Left lung (tissue), 10 donors: ENCODE measurements around the gene ZNF738. TPM values are rescaled to one million over a fixed set of nuclear protein-coding genes. Genes with fewer than 3 reads are reported as not detected.

Experiments used
- ATAC-seq: fragments of 200-7000 bp; cut with Tn5 transposase; one replicate; pipeline ENCODE4 v1.9.1; 2020; ENCODE audit warnings: moderate library complexity
- DNase-seq, 4 donors: peaks; one replicate each; pipeline ENCODE4 v3.0.0-alpha.2; 2013 to 2020
- H3K27ac ChIP-seq, 2 donors: fragments of 200-600 bp; sonication (generic) in 1 of 2; one replicate each; pipeline versions ENCODE4 v1.5.0 to v1.8.0; 2020 to 2021
- H3K27me3 ChIP-seq, 2 donors: fragments of 200-600 bp; sonication (generic) in 1 of 2; one replicate each; pipeline versions ENCODE4 v1.5.0 to v1.8.0; 2020 to 2021
- H3K36me3 ChIP-seq, 2 donors: fragments of 200-600 bp; sonication (generic) in 1 of 2; one replicate each; pipeline versions ENCODE4 v1.5.0 to v1.8.0; 2020 to 2021
- H3K4me1 ChIP-seq, 2 donors: fragments of 200-600 bp; one replicate each; pipeline ENCODE4 v1.8.0; 2021
- H3K4me3 ChIP-seq, 2 donors: fragments of 200-600 bp; sonication (generic) in 1 of 2; one replicate each; pipeline versions ENCODE4 v1.5.0 to v1.8.0; 2020 to 2021; ENCODE audit warnings: mild to moderate bottlenecking in 1 of 2
- H3K9me3 ChIP-seq, 2 donors: fragments of 200-600 bp; sonication (generic) in 1 of 2; one replicate each; pipeline versions ENCODE4 v1.5.0 to v1.8.0; 2020 to 2021
- CTCF ChIP-seq, 2 donors: fragments of 200-600 bp; sonication (generic) in 1 of 2; IDR thresholded peaks; one replicate each; pipeline versions ENCODE4 v1.5.0 to v1.8.0; 2021; ENCODE audit warnings: antibody characterized with exemption in 2 of 2
- intact Hi-C, 2 donors: fragments of 100-400 bp; cut with DNase I; formaldehyde crosslinking; loops; one replicate each; pipeline versions ENCODE4 v1.11.2 to v1.14.2; 2022
- polyA plus RNA-seq, 6 donors: library from polyadenylated mRNA; unstranded; fragments of 120-200 nt; gene quantifications; one replicate each; pipeline ENCODE4 v1.2.1, GENCODE V29; 2013; ENCODE audit not compliant: insufficient read length in 6 of 6
- total RNA-seq, 2 donors: library from RNA; stranded (reverse); fragmentation: NEBNext Ultra II Directional; extraction: Animal tissue kit (Norgen Biotek cat#: 25700); gene quantifications; one replicate each; pipeline ENCODE4 v1.2.1, GENCODE V29; 2021
- donor health status: DM: no; HTN: yes; CAD: no.
- donor health status: DM: no; HTN: no; CAD: no.

Gene ZNF738
- total and polyA plus RNA-seq, 8 donors: 7.2 to 46.2 (median 36.6) TPM

GRCh38 chr19:21321996-21322395 lies 36.8 kb upstream of the ZNF738 start:
- H3K27me3 ChIP-seq: no peaks in the 10 kb centered on the region
- TF ChIP-seq CTCF (IDR thresholded peaks at IDR 0.05): no peak
- peaks cover 0 to 9% of the 10 kb centered on the region in 2 donors for H3K4me1 ChIP-seq
- intact Hi-C loops: no loop called here
- H3K4me3 ChIP-seq: no peak overlapping the region
- peaks cover 0 to 9% of the 10 kb centered on the region in 2 donors for H3K9me3 ChIP-seq
- no peak overlapping the region for H3K27ac ChIP-seq
- ATAC-seq (no peak), DNase-seq (no peak)
- peaks cover 0 to 23% of the 10 kb centered on the region in 2 donors for H3K36me3 ChIP-seq

- no peak overlapping the region for H3K27ac ChIP-seq
- H3K27me3 ChIP-seq: no peaks in the 10 kb centered on the region
- no peak overlapping the region for H3K4me3 ChIP-seq
- H3K36me3 ChIP-seq: peaks cover 0 to 26% of the 10 kb centered on the region in 2 donors
- H3K9me3 ChIP-seq: peaks cover 0 to 9% of the 10 kb centered on the region in 2 donors
- peaks cover 0 to 14% of the 10 kb centered on the region in 2 donors for H3K4me1 ChIP-seq
- no peak for TF ChIP-seq CTCF (IDR thresholded peaks at IDR 0.05)
- peak; percentile 15 for ATAC-seq
- DNase-seq: no peak
- intact Hi-C loops: no loop called here
Measured at GRCh38 chr19:21322528-21322927, 36.3 kb upstream of the ZNF738 start.

GRCh38 chr19:21323000-21323399 lies 35.8 kb upstream of the ZNF738 start:
- peak overlapping the region in 1 of 2 donors; percentile 7 for H3K27ac ChIP-seq
- H3K4me3 ChIP-seq: no peak overlapping the region
- DNase-seq (no peak), ATAC-seq (no peak)
- no peak for TF ChIP-seq CTCF (IDR thresholded peaks at IDR 0.05)
- peaks cover 0 to 9% of the 10 kb centered on the region in 2 donors for H3K9me3 ChIP-seq
- H3K36me3 ChIP-seq: peaks cover 0 to 26% of the 10 kb centered on the region in 2 donors
- peaks cover 4 to 19% of the 10 kb centered on the region in 2 donors for H3K4me1 ChIP-seq
- intact Hi-C loops: no loop called here
- no peaks in the 10 kb centered on the region for H3K27me3 ChIP-seq

- Histone ChIP-seq H3K9me3 (peaks cover 0 to 9% of the 10 kb centered on the region in 2 donors), H3K4me1 (peaks cover 10 to 31% of the 10 kb centered on the region in 2 donors), H3K36me3 (peaks cover 0 to 16% of the 10 kb centered on the region in 2 donors), H3K4me3 (no peak overlapping the region), H3K27me3 (no peaks in the 10 kb centered on the region), H3K27ac (no peak overlapping the region)
- no peak for TF ChIP-seq CTCF (IDR thresholded peaks at IDR 0.05)
- intact Hi-C loops: no loop called here
- no peak for ATAC-seq
- DNase-seq: no peak
Measured at GRCh38 chr19:21326169-21326568, 32.6 kb upstream of the ZNF738 start.

- Histone ChIP-seq H3K4me3 (peak overlapping the region; percentile 67 to 72), H3K27me3 (no peaks in the 10 kb centered on the region), H3K4me1 (peaks cover 10 to 22% of the 10 kb centered on the region in 2 donors), H3K27ac (peak overlapping the region; percentile 94 to 96), H3K36me3 (peaks cover 0 to 16% of the 10 kb centered on the region in 2 donors), H3K9me3 (peaks cover 0 to 11% of the 10 kb centered on the region in 2 donors)
- peak in 2 of 4 donors; percentile 8 to 13 for DNase-seq
- ATAC-seq: peak; percentile 44
- intact Hi-C loops: no loop called here
- TF ChIP-seq CTCF (IDR thresholded peaks at IDR 0.05): no peak
Measured at GRCh38 chr19:21328406-21328805, 30.4 kb upstream of the ZNF738 start.
